ENCODE data around the gene GSE1. TPM values are rescaled to one million over a fixed set of nuclear protein-coding genes. Genes with fewer than 3 reads are reported as not detected.

The GSE1 gene
- total RNA-seq, 4 donors from 2014 or later: 46.7 to 144 (median 96.9) TPM

- H3K27me3 ChIP-seq: no peaks in the 10 kb centered on the region
- H3K36me3 ChIP-seq: no peaks in the 10 kb centered on the region
- DNase-seq (ENCODE audit: low spot score in 2 of 2): no peak
- TF ChIP-seq CTCF (IDR thresholded peaks at IDR 0.05): no peak
- TF ChIP-seq POLR2AphosphoS5 (IDR thresholded peaks at IDR 0.05): no peak
- no peak for TF ChIP-seq EP300 (IDR thresholded peaks at IDR 0.05)
- H3K4me1 ChIP-seq: peaks cover 31% of the 10 kb centered on the region
- H3K4me3 ChIP-seq: no peak overlapping the region
- no peak overlapping the region for H3K27ac ChIP-seq
- H3K9me3 ChIP-seq: no peaks in the 10 kb centered on the region
- 63% methylated on average over 4 of the region's 4 CpGs for WGBS
Observed at GRCh38 chr16:85720302-85720637, 107.1 kb downstream of the GSE1 start.

GRCh38 chr16:85722128-85722893 lies 109.2 kb downstream of the GSE1 start:
- 75% methylated on average over 13 of the region's 20 CpGs for WGBS
- peaks cover 11% of the 10 kb centered on the region for H3K4me1 ChIP-seq
- H3K9me3 ChIP-seq: no peaks in the 10 kb centered on the region
- no peak overlapping the region for H3K4me3 ChIP-seq
- no peak for DNase-seq (ENCODE audit: low spot score in 2 of 2)
- TF ChIP-seq EP300 (IDR thresholded peaks at IDR 0.05): no peak
- no peak for TF ChIP-seq POLR2AphosphoS5 (IDR thresholded peaks at IDR 0.05)
- TF ChIP-seq CTCF (IDR thresholded peaks at IDR 0.05): no peak
- TF ChIP-seq POLR2A (IDR thresholded peaks at IDR 0.05): no peak
- H3K27me3 ChIP-seq: peaks cover 5% of the 10 kb centered on the region
- no peaks in the 10 kb centered on the region for H3K36me3 ChIP-seq
- no peak overlapping the region for H3K27ac ChIP-seq

GRCh38 chr16:85724126-85724879 lies 111.2 kb downstream of the GSE1 start:
- H3K4me1 ChIP-seq: no peaks in the 10 kb centered on the region
- no peaks in the 10 kb centered on the region for H3K36me3 ChIP-seq
- H3K27me3 ChIP-seq: peaks cover 5% of the 10 kb centered on the region
- TF ChIP-seq POLR2A (IDR thresholded peaks at IDR 0.05): no peak
- no peak for TF ChIP-seq POLR2AphosphoS5 (IDR thresholded peaks at IDR 0.05)
- no peak for TF ChIP-seq EP300 (IDR thresholded peaks at IDR 0.05)
- no peak for TF ChIP-seq CTCF (IDR thresholded peaks at IDR 0.05)
- no peak overlapping the region for H3K4me3 ChIP-seq
- 77% methylated on average over 17 of the region's 20 CpGs for WGBS
- no peak overlapping the region for H3K27ac ChIP-seq
- H3K9me3 ChIP-seq: no peaks in the 10 kb centered on the region
- DNase-seq (ENCODE audit: low spot score in 2 of 2): no peak

- H3K27ac ChIP-seq: no peak overlapping the region
- no peak for DNase-seq (ENCODE audit: low spot score in 2 of 2)
- no peak overlapping the region for H3K4me3 ChIP-seq
- no peaks in the 10 kb centered on the region for H3K4me1 ChIP-seq
- WGBS: 95% methylated on average over 4 of the region's 12 CpGs
- no peak for TF ChIP-seq POLR2AphosphoS5 (IDR thresholded peaks at IDR 0.05)
- peaks cover 5% of the 10 kb centered on the region for H3K27me3 ChIP-seq
- H3K9me3 ChIP-seq: no peaks in the 10 kb centered on the region
- no peaks in the 10 kb centered on the region for H3K36me3 ChIP-seq
Observed at GRCh38 chr16:85724936-85725335, 111.8 kb downstream of the GSE1 start.

Other genes starting within 250 kb of the GSE1 start
- gene GINS2, start 75.6 kb downstream of the GSE1 start, total RNA-seq: 1 to 10 TPM in 3 of 4 donors, not detected in 1; 1.8 to 2.5 (median 1.9) TPM
- 10 to 100 TPM; 11.0 to 13.0 (median 11.4) TPM for gene C16orf74, start 137.8 kb downstream of the GSE1 start, total RNA-seq
- 10 to 100 TPM; 20.4 to 39.5 (median 23.9) TPM for gene EMC8, start 186.2 kb downstream of the GSE1 start, total RNA-seq
- 100 to 1,000 TPM; 369 to 505 (median 459) TPM for gene COX4I1, start 186.4 kb downstream of the GSE1 start, total RNA-seq